GM10248 (cell line): Measurements from ENCODE around the gene HMGB3.
A peak's percentile ranks its signal among the peaks of the same experiment; 100 is the strongest.

Experiments used
- CTCF ChIA-PET: fragments of 300-600 bp; sonication (Branson Sonifier 250); formaldehyde crosslinking; extraction: SDS; loops from one replicate; lab custom pipeline; 2021; ENCODE audit warnings: antibody characterized with exemption; lab: Yijun Ruan, JAX
- POLR2A ChIA-PET: fragments of 350-650 bp; sonication (Branson Sonifier 250); formaldehyde crosslinking; extraction: SDS; loops from one replicate; lab custom pipeline; 2020; ENCODE audit warnings: antibody characterized with exemption; lab: Yijun Ruan, JAX
- DNase-seq: peaks from one replicate; pipeline ENCODE4 v3.0.0; 2012; ENCODE audit errors: extremely low spot score
- CTCF ChIP-seq: IDR thresholded peaks from 2 replicates; pipeline ENCODE4 v1.5.1; 2012; ENCODE audit warnings: mild to moderate bottlenecking, low read depth; ENCODE audit errors: extremely low read depth, missing control alignments, control extremely low read depth

HMGB3 gene

GRCh38 chrX:150982788-150983520 is at the start of gene HMGB3:
HMGB3 (plus strand) TSS chrX:150983335; CDS start chrX:150985600, 2,265 bp downstream.
- DNase-seq: peak; percentile 89
- no peak for TF ChIP-seq CTCF
- POLR2A ChIA-PET: no interaction called here
- CTCF ChIA-PET: interaction anchor here (1.1 kb wide), 1 partner anchor 211 kb away, joined by 4 read pairs; no protein-coding TSS in a partner anchor

GRCh38 chrX:150933945-150934350 is 49.2 kb upstream of the HMGB3 start:
- no peak for DNase-seq
- POLR2A ChIA-PET: no interaction called here
- no peak for TF ChIP-seq CTCF
- CTCF ChIA-PET: interaction anchor here (1.0 kb wide), 1 partner anchor 13 kb away, joined by 3 read pairs; no protein-coding TSS in a partner anchor

DNA sequence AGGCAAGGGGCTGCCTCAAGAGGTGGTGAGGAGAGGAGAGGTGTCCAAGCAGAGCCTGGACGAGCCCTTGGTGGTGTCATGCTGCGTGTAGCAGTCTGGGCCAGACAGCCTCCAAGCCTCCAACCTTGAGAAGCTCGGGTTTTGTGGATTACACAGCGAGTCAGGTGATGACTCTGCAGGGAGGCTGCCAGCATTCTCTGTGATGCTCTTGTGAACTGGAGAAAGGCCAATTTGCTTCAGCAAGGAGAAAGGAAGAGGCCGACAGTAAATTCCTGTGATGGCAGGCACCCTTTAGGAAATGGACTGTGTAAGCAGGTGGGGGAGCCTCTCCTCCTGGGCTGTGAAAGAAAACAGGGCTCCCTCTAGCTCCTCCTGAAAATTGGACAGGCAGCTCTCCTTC is 48.7 kb upstream of the HMGB3 start:
- no peak for DNase-seq
- ChIA-PET POLR2A (no interaction called here), CTCF (interaction anchor here (1.0 kb wide), 1 partner anchor 14 kb away, joined by 3 read pairs; no protein-coding TSS in a partner anchor)
- TF ChIP-seq CTCF: no peak

DNA sequence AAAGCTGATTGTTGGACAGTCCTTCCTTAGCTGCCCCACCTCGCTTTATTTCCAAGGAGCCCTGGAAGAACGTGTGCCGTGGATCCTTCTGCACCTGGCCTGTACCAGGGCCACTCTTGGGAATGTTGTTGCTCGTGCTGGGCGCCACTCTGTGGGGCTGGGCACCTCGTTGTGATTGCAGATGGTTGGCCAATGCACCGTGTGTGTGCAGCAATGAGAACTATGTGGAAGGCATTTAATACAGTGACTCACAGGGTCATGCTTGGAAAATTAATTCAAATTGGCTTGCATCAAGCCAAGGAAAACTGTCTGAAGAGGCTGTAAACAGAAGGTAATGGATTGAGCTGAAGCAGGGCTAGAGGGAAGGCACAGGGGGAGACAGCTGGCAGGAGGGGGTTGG is 47.7 kb upstream of the HMGB3 start:
- no peak for TF ChIP-seq CTCF
- DNase-seq: no peak
- POLR2A ChIA-PET: no interaction called here
- CTCF ChIA-PET: no interaction called here

GRCh38 chrX:150936556-150936955 is 46.6 kb upstream of the HMGB3 start:
- TF ChIP-seq CTCF: no peak
- DNase-seq: no peak
- POLR2A ChIA-PET: no interaction called here
- CTCF ChIA-PET: no interaction called here

DNA sequence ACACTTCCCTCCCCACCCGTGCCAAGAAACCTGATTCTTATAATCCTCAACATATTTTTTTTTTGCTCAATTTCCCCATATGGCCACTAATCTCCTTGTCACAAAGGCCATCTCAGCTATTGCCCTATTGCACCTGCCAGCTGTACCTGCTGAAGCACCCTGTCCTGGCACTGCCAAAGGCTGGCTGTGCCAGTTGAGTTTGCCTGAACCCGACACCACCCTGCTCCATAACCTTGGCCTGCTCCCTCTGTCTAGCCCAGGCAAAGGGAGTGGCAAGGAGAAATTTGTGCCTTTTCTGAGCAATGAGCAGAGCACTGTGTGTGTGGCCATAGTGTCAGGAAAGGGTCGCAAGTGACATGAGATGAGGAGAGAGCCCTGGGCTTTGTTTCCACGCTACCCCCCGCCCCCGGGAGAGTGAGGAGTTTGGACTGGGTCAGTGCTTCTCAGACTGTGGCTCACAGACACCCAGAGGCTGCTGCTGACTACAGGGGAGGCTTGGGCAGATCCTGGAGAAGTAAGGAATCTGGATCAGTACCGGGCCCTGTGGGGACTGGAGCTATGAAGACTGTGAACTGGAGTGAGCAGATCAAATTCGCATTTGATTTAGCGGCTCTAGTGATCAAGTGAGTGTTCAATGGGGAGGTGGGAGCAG is 42.2 kb upstream of the HMGB3 start:
- POLR2A ChIA-PET: no interaction called here
- no peak for DNase-seq
- CTCF ChIA-PET: interaction anchor here (1.1 kb wide), 1 partner anchor 21 kb away, joined by 3 read pairs; no protein-coding TSS in a partner anchor
- no peak for TF ChIP-seq CTCF
